ENCODE measurements around the gene STARD10.

DNA sequence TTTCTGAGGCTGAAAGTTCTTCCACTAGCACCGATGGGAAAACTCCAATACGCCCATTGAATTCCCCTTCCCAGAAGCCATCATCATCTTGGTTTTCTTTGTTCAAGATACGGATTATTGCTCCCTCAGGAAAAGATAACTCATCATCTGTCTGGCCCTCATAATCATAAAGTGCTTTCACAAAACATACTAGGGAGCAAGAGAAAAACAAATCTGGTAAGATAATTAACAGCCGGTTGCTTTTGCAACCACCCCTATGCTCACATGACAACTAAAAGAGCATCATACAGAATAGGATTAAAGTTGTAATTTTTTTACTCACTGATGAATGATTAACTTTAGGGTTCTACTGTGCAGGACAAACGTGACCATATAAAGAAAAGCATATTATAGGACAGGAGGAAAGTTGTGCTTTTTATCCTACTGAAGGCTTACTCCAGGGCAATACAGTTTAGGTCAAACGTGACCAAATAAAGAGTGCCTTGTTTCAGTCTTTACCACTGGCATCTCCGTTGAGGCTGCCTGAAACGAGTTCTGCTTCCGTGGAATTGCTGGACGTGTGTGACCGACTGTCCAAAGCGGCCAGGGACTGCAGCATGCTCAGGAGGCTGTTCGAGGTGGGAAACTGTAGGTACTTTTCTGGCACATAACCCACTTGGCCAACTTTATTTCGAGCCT lies 48.9 kb upstream of the STARD10 start:
- TF ChIP-seq, protein P1, sequence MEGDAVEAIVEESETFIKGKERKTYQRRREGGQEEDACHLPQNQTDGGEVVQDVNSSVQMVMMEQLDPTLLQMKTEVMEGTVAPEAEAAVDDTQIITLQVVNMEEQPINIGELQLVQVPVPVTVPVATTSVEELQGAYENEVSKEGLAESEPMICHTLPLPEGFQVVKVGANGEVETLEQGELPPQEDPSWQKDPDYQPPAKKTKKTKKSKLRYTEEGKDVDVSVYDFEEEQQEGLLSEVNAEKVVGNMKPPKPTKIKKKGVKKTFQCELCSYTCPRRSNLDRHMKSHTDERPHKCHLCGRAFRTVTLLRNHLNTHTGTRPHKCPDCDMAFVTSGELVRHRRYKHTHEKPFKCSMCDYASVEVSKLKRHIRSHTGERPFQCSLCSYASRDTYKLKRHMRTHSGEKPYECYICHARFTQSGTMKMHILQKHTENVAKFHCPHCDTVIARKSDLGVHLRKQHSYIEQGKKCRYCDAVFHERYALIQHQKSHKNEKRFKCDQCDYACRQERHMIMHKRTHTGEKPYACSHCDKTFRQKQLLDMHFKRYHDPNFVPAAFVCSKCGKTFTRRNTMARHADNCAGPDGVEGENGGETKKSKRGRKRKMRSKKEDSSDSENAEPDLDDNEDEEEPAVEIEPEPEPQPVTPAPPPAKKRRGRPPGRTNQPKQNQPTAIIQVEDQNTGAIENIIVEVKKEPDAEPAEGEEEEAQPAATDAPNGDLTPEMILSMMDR (IDR thresholded peaks at IDR 0.05) = no peak
- TF ChIP-seq POLR2A (IDR thresholded peaks at IDR 0.05) = no peak

Measured in esophagus squamous epithelium (tissue), 4 donors.